DMS53 treated with DMSO at 0.1 percent for 48 hours (cell line): Measurements from ENCODE around the gene CEP170.
"Not testable (repeated sequence)": the region's sequence is repeated elsewhere in the genome, so short reads cannot be mapped to it uniquely, and the experiment has no call there.

Experiments
- DNase-seq: peaks from one replicate; lab custom pipeline; 2025; ENCODE audit not compliant: unreplicated experiment; lab: John Stamatoyannopoulos, UW

The CEP170 gene

DNA sequence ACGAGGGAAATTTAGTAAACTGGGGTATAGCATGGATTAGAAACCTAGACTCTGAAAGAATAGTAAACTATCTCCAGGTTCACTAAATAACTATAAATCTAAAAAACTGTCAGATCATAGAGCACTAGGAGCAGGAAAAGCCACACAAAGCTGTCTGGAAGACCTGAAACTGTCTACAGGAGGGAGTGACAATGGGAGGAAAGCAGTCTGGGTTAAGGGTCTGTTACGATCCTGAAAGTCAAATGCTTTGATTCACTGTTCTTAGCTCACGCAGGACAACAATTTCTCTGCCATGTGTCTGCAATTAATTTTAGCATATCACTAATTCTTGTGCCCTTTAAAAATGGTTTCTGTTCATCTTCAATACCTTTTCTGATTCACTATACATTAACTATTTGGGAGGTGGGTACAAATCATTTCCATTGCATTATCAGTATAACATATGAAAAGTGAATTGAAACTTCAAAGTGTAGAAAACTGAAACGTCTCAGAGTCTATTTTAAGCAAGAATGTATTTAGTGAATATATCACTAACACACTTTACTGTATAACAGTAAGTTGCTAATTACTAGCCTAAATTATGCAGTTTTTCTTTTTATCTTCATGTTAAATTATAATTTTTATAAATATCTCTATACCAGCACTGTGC is 18.4 kb downstream of the CEP170 start:
- no peak for DNase-seq

- no peak for DNase-seq
Observed at GRCh38 chr1:243234978-243235647, 20.0 kb downstream of the CEP170 start.

GRCh38 chr1:243233908-243234307 is 21.2 kb downstream of the CEP170 start:
- DNase-seq: no peak

DNA sequence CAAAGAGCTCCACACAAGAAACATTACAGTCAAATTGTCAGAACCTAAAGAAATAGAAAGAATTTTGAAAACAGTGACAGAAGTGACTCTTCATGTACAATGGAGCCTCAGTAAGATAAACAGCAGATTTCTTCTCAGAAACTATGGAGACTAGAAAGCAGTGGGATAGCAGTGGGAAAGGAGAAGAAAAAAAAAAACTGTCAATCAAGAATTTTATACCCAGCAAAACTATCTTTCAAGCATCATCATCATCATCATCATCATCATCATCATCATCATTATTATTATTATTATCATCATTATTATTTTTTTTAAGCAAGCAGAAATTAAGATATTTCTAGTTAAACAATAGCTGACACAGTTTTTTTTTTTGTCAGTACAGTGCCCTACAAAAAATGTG is 24.2 kb downstream of the CEP170 start:
- DNase-seq: peak; percentile 31

DNA sequence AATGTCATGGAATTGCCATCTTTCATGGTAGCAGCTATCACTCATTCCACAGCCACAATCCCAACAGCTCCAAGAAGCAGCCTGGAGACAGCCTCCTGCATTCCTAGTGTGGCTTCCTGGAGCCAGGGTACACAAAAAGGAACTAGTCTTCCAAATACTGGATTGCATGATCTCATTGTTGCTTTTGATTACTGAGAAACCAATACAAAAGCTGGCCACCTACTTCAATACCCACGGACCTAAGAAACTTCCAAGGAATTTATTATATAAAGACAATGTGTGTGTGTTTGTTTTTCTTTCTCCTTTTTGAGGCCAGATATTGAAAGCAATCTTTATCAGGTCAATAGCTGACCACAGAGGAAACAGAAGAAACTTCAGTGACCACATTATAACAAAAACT is 25.6 kb downstream of the CEP170 start:
- DNase-seq: no peak

GRCh38 chr1:243227622-243228021 is 27.5 kb downstream of the CEP170 start:
- no peak for DNase-seq

- DNase-seq: no peak
Observed at GRCh38 chr1:243218059-243218458, 37.0 kb downstream of the CEP170 start.

- DNase-seq: no peak
Observed at GRCh38 chr1:243217349-243217748, 37.7 kb downstream of the CEP170 start.

- no peak for DNase-seq
Observed at GRCh38 chr1:243216741-243217140, 38.3 kb downstream of the CEP170 start.

- not testable (repeated sequence) for DNase-seq
Observed at GRCh38 chr1:243215276-243215875, 39.7 kb downstream of the CEP170 start.

DNA sequence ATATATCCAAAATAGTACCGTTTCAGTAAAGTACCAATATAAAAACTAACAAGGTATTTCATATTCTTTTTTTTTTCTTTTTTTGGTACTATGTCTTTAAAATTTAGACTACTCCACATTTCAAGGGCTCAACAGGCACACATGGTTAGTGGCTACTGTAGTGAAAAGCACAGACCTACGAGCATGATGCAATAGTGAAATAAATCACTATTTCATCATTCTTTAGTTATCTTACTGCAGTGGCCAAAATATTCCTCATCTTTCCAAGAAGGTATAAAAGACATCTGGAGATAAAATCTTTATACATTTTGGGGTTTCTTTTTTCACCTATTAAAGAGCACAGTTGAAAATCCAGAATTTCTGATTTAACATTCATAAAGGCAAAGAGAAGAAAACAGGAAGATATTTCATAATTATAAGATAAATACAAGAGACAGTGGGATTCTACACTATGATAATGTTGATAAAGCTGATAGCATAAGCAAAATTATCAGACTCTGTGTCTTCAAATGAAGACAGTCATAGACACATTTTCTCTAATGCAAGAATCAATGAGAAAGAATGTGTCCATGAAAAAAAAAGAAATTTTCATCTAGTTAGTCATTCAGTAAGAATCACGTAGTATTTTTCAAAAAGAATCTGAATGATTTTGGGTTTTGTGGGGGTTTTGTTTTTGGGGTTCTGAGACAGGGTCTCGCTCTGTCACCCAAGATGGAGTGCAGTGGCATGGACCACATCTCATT is 41.9 kb downstream of the CEP170 start:
- no peak for DNase-seq

DNA sequence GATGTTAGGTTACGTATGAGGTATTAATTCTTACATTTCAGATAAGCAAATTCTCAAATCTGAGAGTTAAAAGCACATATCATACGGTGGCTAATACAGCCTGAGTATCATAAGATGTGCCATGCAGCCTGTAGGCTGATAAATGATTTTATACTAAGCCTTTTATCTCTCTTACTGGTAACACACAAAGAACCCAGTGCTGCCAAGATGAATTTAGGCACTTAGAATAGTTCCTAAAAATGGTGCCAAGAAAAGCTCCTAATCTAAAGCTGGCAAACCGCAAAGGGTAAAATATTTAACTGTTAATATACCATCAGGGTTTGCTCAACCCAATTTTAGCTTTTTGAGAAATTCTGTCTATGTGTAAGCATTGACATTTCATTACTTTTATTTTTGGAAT is 43.1 kb downstream of the CEP170 start:
- not testable (repeated sequence) for DNase-seq

GRCh38 chr1:243205026-243205501 is 50.0 kb downstream of the CEP170 start:
- DNase-seq: not testable (repeated sequence)

DNA sequence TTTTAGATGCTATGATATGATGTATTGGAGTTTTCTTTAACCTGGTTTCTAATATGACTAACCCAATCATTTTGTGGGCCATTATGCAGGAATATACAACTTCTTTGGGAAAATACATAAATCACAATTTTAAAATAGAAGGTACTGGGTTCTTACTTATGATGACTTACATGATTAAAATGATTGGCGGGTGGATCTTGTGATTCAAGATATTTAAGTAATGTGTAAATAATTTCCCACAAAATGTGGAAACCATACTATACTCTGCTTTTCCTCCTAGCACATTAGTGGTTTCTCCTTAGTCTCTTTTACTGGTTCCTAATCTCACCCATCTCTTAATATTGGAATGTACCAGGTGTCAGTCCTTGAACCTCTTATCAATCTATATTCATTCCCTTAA is 50.7 kb downstream of the CEP170 start:
- DNase-seq: not testable (repeated sequence)

DNA sequence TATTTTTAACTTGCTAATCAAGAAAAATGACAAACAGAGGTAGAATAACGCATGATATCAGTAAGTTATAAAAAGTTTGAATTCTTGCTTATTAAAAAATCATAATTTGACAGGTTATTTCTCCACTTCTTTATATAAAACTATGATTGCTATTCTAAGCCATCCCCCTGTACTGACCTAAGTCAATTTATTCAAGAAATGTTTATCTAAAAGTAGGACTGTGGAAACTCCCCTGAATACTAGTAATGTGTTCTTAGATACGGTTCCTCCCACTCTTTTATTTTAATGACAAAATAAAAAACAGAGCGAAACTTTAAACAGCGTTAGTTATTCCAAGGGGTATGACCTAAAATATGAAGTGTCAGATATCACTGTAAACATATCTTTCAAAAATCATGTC is 51.9 kb downstream of the CEP170 start:
- DNase-seq: not testable (repeated sequence)

- not testable (repeated sequence) for DNase-seq
Observed at GRCh38 chr1:243201316-243201715, 53.8 kb downstream of the CEP170 start.

DNA sequence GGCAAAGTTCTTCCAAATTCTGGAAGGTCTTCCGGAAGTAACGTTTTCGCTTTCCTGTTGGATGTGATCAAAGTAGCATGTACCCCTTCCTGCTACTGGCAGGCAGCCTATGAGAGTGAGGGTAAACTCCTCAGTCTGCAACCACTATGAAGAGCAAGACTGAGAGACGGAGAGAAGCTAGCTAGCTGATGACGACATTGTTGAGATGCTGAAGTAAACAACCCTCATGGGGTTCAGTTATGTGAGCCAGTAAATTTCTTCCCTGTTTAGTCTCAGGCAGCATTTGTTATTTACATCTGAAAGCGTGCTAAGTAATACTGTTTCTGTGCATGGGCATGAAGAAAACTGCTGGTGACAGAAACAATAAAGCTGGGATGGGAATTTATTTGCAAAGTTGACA is 57.6 kb downstream of the CEP170 start:
- not testable (repeated sequence) for DNase-seq

- DNase-seq: not testable (repeated sequence)
Observed at GRCh38 chr1:243193330-243193729, 61.8 kb downstream of the CEP170 start.

DNA sequence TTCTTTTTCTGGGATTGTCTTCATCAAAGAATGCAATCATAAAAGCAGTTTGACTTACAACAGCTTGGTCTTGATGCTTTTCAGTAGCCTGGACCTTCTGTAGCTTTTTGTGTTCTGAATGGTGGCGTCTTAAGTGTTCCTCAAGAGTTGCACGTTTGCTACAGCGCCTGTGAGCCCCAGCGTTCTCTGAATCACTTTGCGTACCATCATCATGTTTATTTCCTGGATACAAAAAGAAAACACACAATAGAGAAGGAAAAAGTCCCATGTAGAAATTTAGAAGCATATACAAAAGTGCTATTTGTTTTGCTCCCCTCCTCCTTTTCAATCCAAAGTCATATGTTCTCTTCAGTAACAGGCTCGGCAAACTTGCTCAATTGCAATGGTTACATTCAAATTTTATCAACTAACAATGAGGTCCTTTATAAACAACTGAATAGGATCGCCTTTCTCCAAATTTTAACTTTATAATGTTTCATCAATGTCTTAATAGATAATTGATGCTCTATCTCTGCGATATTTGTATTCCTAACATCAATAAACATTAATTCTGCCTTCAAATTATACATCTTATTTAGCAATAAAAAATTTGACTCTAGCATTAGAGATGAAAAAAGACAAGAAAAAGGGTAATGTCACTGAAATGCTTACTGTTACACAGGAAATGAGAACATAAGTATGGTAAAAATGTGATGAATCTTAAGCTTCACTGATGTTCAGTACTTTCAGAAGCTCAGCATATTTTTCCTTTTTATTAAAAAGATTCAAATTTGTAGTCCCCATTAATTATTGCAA is 68.7 kb downstream of the CEP170 start:
- not testable (repeated sequence) for DNase-seq

DNA sequence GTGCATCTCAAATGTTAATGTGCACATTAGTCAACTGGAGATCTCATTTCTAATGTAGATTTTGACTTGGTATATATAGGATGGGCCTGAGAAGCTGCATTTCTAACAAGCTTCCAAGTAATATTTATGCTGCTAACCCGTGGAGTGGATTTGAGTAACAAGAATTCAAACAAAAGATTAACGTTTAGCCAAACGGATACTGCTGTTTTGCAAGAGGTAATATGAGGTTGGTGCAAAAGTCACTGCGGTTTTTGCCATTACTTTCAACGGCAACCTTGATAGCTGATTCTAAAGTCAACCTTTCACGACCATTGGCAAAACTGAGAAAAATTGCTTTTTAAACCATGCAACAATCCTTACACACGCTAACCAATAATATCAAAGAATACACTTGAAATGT is 70.3 kb downstream of the CEP170 start:
- DNase-seq: not testable (repeated sequence)

DNA sequence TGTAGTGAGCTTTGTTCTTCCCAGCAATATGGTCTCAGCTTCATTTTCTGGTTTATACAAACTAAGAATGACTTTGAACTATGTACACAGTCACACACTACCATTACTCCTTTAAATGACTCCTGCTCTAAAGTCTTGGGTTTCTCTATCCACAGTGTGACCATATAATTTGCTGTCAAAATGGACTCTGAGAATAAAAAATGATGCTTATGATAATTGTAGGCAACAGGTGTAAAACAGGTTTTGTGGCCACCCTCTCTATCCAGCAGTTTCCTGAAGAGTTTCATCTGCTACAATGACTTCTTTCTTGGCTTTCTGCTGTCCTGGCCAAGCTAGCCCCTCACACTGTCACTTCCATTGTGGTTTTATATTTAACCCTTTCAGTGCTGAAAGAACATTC is 71.4 kb downstream of the CEP170 start:
- DNase-seq: not testable (repeated sequence)
